Progenitor cell of endocrine pancreas (in vitro differentiated cells): ENCODE results near the gene GRIN2A. TPM values are rescaled to one million over a fixed set of nuclear protein-coding genes. Genes with fewer than 3 reads are reported as not detected.

ENCODE experiments used
- DNase-seq: peaks from one replicate; pipeline ENCODE4 v3.0.0; 2021; ENCODE audit warnings: low spot score; ENCODE audit not compliant: unreplicated experiment
- H3K27ac Mint-ChIP-seq: 2 replicates; pipeline ENCODE4 v1.8.0; 2021; ENCODE audit warnings: mild to moderate bottlenecking, moderate library complexity, mixed read lengths
- H3K27me3 Mint-ChIP-seq: 2 replicates; pipeline ENCODE4 v1.8.0; 2021; ENCODE audit warnings: mixed read lengths
- H3K36me3 Mint-ChIP-seq: 2 replicates; pipeline ENCODE4 v1.8.0; 2022; ENCODE audit warnings: mixed read lengths; ENCODE audit not compliant: insufficient read depth
- H3K4me1 Mint-ChIP-seq: 2 replicates; pipeline ENCODE4 v1.8.0; 2021; ENCODE audit warnings: low read depth, mixed read lengths
- H3K4me3 Mint-ChIP-seq: 2 replicates; pipeline ENCODE4 v1.8.0; 2021; ENCODE audit warnings: low read depth, mild to moderate bottlenecking, moderate library complexity, mixed read lengths
- H3K9me3 Mint-ChIP-seq: 2 replicates; pipeline ENCODE4 v1.8.0; 2021; ENCODE audit warnings: low read depth, mixed read lengths
- total RNA-seq: library from RNA; stranded (reverse); gene quantifications from 2 replicates; pipeline ENCODE4 v1.2.1, GENCODE V29; 2021
- TF ChIP-seq, protein P1 (sequence below): fragments of 200-600 bp; sonication (generic); IDR thresholded peaks from one replicate; pipeline ENCODE4 v1.5.0; 2021; ENCODE audit warnings: antibody characterized with exemption, mild to moderate bottlenecking; ENCODE audit not compliant: unreplicated experiment

Gene GRIN2A
- total RNA-seq, 1 donor from 2014 or later, result 1.7 TPM

DNA sequence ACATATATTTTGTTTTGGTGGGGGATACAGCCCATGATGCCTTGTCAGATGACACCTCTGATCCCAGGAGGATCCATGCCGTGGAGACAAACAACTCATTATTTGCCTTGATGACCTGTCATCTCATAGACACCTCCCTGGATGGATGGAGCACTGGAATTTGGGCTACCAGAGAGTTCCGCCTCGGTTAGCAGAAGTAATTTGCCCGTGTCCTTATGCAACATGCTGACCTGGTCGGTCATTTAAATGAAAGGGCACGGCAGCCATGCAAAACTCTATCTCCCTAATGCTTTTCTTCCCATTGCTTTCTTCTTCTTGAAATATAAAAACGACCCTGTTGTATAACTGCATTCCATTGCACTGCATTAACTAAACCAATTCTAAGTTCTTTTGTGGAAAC, 145.3 kb downstream of the GRIN2A start:
- no peaks in the 10 kb centered on the region for H3K36me3 Mint-ChIP-seq
- DNase-seq, result no peak
- peaks cover 26% of the 10 kb centered on the region for H3K4me1 Mint-ChIP-seq
- TF ChIP-seq, protein P1, sequence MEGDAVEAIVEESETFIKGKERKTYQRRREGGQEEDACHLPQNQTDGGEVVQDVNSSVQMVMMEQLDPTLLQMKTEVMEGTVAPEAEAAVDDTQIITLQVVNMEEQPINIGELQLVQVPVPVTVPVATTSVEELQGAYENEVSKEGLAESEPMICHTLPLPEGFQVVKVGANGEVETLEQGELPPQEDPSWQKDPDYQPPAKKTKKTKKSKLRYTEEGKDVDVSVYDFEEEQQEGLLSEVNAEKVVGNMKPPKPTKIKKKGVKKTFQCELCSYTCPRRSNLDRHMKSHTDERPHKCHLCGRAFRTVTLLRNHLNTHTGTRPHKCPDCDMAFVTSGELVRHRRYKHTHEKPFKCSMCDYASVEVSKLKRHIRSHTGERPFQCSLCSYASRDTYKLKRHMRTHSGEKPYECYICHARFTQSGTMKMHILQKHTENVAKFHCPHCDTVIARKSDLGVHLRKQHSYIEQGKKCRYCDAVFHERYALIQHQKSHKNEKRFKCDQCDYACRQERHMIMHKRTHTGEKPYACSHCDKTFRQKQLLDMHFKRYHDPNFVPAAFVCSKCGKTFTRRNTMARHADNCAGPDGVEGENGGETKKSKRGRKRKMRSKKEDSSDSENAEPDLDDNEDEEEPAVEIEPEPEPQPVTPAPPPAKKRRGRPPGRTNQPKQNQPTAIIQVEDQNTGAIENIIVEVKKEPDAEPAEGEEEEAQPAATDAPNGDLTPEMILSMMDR, result no peak
- H3K27me3 Mint-ChIP-seq, result no peaks in the 10 kb centered on the region
- no peaks in the 10 kb centered on the region for H3K9me3 Mint-ChIP-seq
- no peak overlapping the region for H3K4me3 Mint-ChIP-seq
- no peak overlapping the region for H3K27ac Mint-ChIP-seq

DNA sequence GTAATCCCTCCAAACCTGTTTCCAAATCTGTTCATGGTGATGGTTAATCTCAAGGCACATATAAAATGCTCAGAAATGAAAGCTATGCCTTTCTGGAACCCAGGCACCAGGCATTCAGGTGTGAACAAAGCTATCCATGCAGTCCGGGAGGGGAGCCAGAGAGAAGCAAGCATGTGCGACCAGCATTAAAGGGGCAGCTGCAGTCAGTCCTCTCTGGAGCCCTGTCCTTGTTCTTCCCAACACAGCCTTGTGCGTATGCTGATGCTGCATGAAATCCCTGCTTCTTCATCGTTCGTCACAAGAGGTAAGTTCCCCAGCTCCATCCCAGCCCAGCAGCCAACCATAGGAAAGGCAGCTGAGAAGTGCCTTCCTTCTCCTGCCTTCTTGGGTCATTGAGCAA, 148.7 kb downstream of the GRIN2A start:
- Mint-ChIP-seq H3K27ac (no peak overlapping the region), H3K36me3 (no peaks in the 10 kb centered on the region), H3K9me3 (no peaks in the 10 kb centered on the region), H3K27me3 (no peaks in the 10 kb centered on the region), H3K4me3 (no peak overlapping the region), H3K4me1 (peaks cover 33% of the 10 kb centered on the region)
- no peak for DNase-seq
- TF ChIP-seq, protein P1, result no peak

DNA sequence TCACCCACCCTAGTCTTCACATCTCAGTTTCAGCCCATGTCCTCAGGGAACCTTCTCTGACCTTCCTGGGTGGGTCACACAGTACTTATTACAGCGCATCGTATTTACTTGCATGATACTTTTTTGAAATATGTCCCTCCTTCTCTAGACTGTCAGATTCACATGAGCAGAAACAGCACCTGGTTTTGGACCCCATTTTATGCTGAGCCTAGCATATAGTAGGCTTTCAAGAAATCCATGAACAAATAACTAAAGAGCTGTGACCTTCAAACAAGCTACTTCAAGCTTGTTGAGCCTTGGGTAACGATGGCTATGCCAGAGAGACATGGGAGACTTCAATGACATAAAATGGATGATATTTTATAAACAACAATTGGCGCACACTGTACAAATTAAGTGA, 150.3 kb downstream of the GRIN2A start:
- H3K9me3 Mint-ChIP-seq, result no peaks in the 10 kb centered on the region
- H3K36me3 Mint-ChIP-seq, result no peaks in the 10 kb centered on the region
- no peak overlapping the region for H3K27ac Mint-ChIP-seq
- no peak overlapping the region for H3K4me3 Mint-ChIP-seq
- peaks cover under 1% of the 10 kb centered on the region for H3K27me3 Mint-ChIP-seq
- DNase-seq, result no peak
- TF ChIP-seq, protein P1, result no peak
- peaks cover 33% of the 10 kb centered on the region for H3K4me1 Mint-ChIP-seq

DNA sequence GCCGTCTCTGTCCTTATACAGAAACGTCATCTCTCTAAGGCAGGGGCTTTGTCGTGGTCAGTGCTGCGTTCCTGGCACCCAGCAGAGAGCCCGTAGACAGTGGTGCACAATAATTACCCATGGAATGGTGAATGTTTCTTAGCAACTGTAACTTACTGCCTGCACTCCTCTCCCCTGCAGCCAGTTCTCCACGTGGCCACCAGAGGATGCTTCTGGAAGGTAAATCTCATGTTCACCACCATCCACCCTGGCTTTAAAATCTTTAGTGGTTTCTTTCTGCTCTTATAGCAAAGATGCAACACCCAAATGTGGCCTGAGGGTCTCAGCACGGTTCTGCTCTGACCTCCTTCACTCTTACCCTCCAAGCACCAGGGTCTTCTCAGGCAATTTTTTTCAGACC, 150.8 kb downstream of the GRIN2A start:
- Mint-ChIP-seq H3K27ac (no peak overlapping the region), H3K4me1 (peaks cover 33% of the 10 kb centered on the region), H3K4me3 (no peak overlapping the region), H3K36me3 (no peaks in the 10 kb centered on the region), H3K9me3 (no peaks in the 10 kb centered on the region), H3K27me3 (peaks cover 6% of the 10 kb centered on the region)
- DNase-seq, result no peak
- TF ChIP-seq, protein P1, result no peak

DNA sequence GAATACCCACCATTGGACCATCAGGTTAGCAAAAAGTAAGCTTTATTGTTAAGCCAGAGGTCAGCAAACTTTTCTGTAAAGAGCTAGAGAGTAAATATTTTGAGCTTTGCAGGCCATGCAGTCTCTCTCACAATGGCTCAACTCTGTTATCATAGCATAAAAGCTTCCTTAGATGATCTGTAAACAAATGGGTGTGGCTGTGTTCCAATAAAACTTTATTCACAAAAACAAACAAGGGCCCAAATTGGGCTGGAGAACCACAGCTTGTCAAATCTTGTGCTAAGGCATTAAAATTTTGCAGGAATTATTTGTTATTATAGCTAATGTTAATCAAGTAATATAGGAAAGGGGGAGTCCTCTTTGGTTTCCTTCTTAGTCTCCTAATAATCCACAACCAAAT, 153.6 kb downstream of the GRIN2A start:
- Mint-ChIP-seq H3K4me3 (no peak overlapping the region), H3K9me3 (no peaks in the 10 kb centered on the region), H3K27me3 (peaks cover 7% of the 10 kb centered on the region), H3K27ac (no peak overlapping the region), H3K36me3 (no peaks in the 10 kb centered on the region), H3K4me1 (peaks cover 17% of the 10 kb centered on the region)
- no peak for DNase-seq
- TF ChIP-seq, protein P1, result no peak
